PC-9 (cell line): Measurements from ENCODE around the gene DOCK3. TPM values are rescaled to one million over a fixed set of nuclear protein-coding genes. Genes with fewer than 3 reads are reported as not detected.
A peak's percentile ranks its signal among the peaks of the same experiment; 100 is the strongest.

Source experiments
- BruUV-seq: library from RNA; stranded (reverse); fragments of 400-500 nt; replicated peaks from 2 replicates; lab custom pipeline; 2021; lab: Mats Ljungman, UMichigan
- CTCF ChIA-PET: fragments of 300-600 bp; sonication (Branson Sonifier 250); formaldehyde crosslinking; loops from one replicate; lab custom pipeline; 2022; ENCODE audit warnings: antibody characterized with exemption; lab: Charles Lee
- POLR2A ChIA-PET: fragments of 300-600 bp; sonication (Branson Sonifier 250); formaldehyde crosslinking; loops from one replicate; lab custom pipeline; 2022; ENCODE audit warnings: antibody characterized with exemption; ENCODE audit not compliant: unreplicated experiment; lab: Charles Lee
- DNase-seq, 2 experiments: peaks; one replicate each; pipeline versions ENCODE4 v3.0.0 to v3.0.0-alpha.2; 2015 to 2022; ENCODE audit warnings: mixed read lengths in 1 of 2
- H2AFZ ChIP-seq: fragments of 200-600 bp; sonication (generic); 2 replicates; pipeline ENCODE4 v1.8.1; 2017; ENCODE audit warnings: antibody characterized with exemption
- H3F3A ChIP-seq: fragments of 200-600 bp; sonication (generic); 2 replicates; pipeline ENCODE4 v1.8.1; 2017; ENCODE audit warnings: antibody characterized with exemption, mild to moderate bottlenecking, low read depth; ENCODE audit not compliant: insufficient read depth
- H3K27ac ChIP-seq: fragments of 200-600 bp; sonication (generic); 2 replicates; pipeline ENCODE4 v1.6.1; 2016; ENCODE audit warnings: mixed run types
- H3K27me3 ChIP-seq: fragments of 200-600 bp; sonication (generic); 2 replicates; pipeline ENCODE4 v1.6.1; 2016; ENCODE audit warnings: low read depth, mixed run types; ENCODE audit not compliant: insufficient read depth
- H3K36me3 ChIP-seq: fragments of 200-600 bp; sonication (generic); 2 replicates; pipeline ENCODE4 v1.6.1; 2016; ENCODE audit warnings: low read depth, mixed run types
- H3K4me1 ChIP-seq: fragments of 200-600 bp; sonication (generic); replicated peaks from 2 replicates; pipeline ENCODE4 v1.6.1; 2016; ENCODE audit warnings: mixed run types; ENCODE audit not compliant: insufficient read depth
- H3K4me2 ChIP-seq: fragments of 200-600 bp; sonication (generic); 2 replicates; pipeline ENCODE4 v1.6.1; 2017; ENCODE audit warnings: mixed run types
- H3K4me3 ChIP-seq: fragments of 200-600 bp; sonication (generic); 2 replicates; pipeline ENCODE4 v1.6.1; 2016; ENCODE audit warnings: mixed run types
- H3K79me2 ChIP-seq: fragments of 200-600 bp; sonication (generic); 2 replicates; pipeline ENCODE4 v1.6.1; 2017; ENCODE audit warnings: low read depth, mixed run types
- H3K9me2 ChIP-seq: fragments of 200-600 bp; sonication (generic); 2 replicates; pipeline ENCODE4 v1.8.1; 2017; ENCODE audit warnings: mild to moderate bottlenecking; ENCODE audit not compliant: insufficient read depth
- H3K9me3 ChIP-seq: fragments of 200-600 bp; sonication (generic); 2 replicates; pipeline ENCODE4 v1.8.1; 2016; ENCODE audit warnings: low read depth; ENCODE audit not compliant: insufficient read depth
- H4K20me1 ChIP-seq: fragments of 200-600 bp; sonication (generic); 2 replicates; pipeline ENCODE4 v1.8.1; 2017; ENCODE audit not compliant: insufficient read depth
- EZH2 ChIP-seq: fragments of 200-600 bp; sonication (generic); IDR thresholded peaks from 2 replicates; pipeline ENCODE4 v1.8.0; 2017; ENCODE audit warnings: antibody characterized with exemption, low read depth
- intact Hi-C: fragments of 100-400 bp; cut with micrococcal nuclease; formaldehyde crosslinking; loops from one replicate; pipeline ENCODE4 v1.10.0; 2022; ENCODE audit not compliant: unreplicated experiment
- total RNA-seq: library from RNA; stranded (reverse); gene quantifications from 2 replicates; pipeline ENCODE4 v1.2.3, GENCODE V29; 2021
- TF ChIP-seq, protein P1 (sequence below): fragments of 200-600 bp; sonication (generic); conservative IDR thresholded peaks from 2 replicates; pipeline ENCODE4 v1.6.1; 2017; ENCODE audit warnings: mixed run types, antibody characterized with exemption, mild to moderate bottlenecking, moderate library complexity

Gene DOCK3
- total RNA-seq, 1 experiment from 2014 or later, result 16.9 TPM

DNA sequence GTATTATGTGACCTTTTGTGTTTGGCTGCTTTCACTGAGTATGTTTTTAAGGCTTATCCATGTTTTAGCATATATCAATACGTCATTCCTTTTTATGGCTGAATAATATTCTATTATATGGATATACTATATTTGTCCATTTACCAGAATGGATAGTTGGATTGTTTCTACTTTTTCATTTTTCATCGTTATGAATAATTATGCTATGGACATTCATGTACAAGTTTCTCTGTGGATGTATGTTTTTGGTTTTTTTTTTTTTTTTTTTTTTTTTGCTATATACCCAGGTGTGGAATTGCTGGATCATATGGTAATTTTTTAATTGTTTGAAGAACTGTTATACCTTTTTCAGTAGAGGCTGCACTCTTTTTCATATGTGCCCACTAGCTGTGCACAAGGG is 23.5 kb downstream of the DOCK3 start:
- H3K4me1 ChIP-seq, result no peaks in the 10 kb centered on the region
- H3K9me2 ChIP-seq, result no peaks in the 10 kb centered on the region
- TF ChIP-seq, protein P1, sequence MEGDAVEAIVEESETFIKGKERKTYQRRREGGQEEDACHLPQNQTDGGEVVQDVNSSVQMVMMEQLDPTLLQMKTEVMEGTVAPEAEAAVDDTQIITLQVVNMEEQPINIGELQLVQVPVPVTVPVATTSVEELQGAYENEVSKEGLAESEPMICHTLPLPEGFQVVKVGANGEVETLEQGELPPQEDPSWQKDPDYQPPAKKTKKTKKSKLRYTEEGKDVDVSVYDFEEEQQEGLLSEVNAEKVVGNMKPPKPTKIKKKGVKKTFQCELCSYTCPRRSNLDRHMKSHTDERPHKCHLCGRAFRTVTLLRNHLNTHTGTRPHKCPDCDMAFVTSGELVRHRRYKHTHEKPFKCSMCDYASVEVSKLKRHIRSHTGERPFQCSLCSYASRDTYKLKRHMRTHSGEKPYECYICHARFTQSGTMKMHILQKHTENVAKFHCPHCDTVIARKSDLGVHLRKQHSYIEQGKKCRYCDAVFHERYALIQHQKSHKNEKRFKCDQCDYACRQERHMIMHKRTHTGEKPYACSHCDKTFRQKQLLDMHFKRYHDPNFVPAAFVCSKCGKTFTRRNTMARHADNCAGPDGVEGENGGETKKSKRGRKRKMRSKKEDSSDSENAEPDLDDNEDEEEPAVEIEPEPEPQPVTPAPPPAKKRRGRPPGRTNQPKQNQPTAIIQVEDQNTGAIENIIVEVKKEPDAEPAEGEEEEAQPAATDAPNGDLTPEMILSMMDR, result no peak
- no peak for TF ChIP-seq EZH2
- CTCF ChIA-PET, result no interaction called here
- H3K36me3 ChIP-seq, result no peaks in the 10 kb centered on the region
- no peaks in the 10 kb centered on the region for H3K9me3 ChIP-seq
- no peaks in the 10 kb centered on the region for H3F3A ChIP-seq
- peaks cover 24% of the 10 kb centered on the region for H3K79me2 ChIP-seq
- H3K27ac ChIP-seq, result no peak overlapping the region
- no peak overlapping the region for H3K4me2 ChIP-seq
- intact Hi-C loops, result no loop called here
- no peak for DNase-seq
- H3K4me3 ChIP-seq, result no peak overlapping the region
- no TSS peak for BruUV-seq
- H3K27me3 ChIP-seq, result no peaks in the 10 kb centered on the region
- peaks cover 9% of the 10 kb centered on the region; the same call in 1 of the 2 replicates for H4K20me1 ChIP-seq
- no peak overlapping the region for H2AFZ ChIP-seq
- POLR2A ChIA-PET, result interaction anchor here (0.5 kb wide), 1 partner anchor 26 kb away, joined by 5 read pairs; no protein-coding TSS in a partner anchor

DNA sequence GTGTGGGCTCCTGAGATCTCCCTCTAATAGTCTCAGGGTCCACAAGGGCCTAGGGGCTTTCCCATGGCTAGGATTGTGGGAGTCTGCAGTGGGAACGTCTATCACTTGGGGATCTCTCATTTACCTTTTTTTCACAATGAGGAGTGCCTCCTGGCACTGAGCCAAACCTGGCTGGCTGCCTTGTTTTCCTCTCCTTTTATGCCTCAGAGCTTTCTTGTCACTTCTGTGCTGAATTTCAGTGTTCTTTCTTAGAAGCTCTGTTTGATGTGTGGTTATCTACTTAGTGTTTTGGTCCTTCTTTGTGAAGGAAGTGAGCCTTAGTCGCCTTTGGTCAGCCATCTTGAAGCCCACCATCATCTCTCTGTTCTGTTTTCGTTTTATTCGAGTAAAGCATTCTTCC is 33.9 kb downstream of the DOCK3 start:
- ChIA-PET POLR2A (no interaction called here), CTCF (no interaction called here)
- Histone ChIP-seq H3K79me2 (peaks cover 21% of the 10 kb centered on the region; the same call in 1 of the 2 replicates), H3K4me2 (no peak overlapping the region), H4K20me1 (peaks cover 3% of the 10 kb centered on the region; the same call in 1 of the 2 replicates), H3K27ac (no peak overlapping the region), H2AFZ (no peak overlapping the region), H3K4me1 (peaks cover 9% of the 10 kb centered on the region), H3K4me3 (no peak overlapping the region), H3F3A (no peaks in the 10 kb centered on the region), H3K9me3 (no peaks in the 10 kb centered on the region; the same call in 1 of the 2 replicates), H3K27me3 (no peaks in the 10 kb centered on the region), H3K9me2 (no peaks in the 10 kb centered on the region), H3K36me3 (no peaks in the 10 kb centered on the region)
- intact Hi-C loops, result no loop called here
- no peak for TF ChIP-seq EZH2
- TF ChIP-seq, protein P1, result no peak
- DNase-seq, result peak in 1 of 2 experiments; percentile 25
- BruUV-seq, result no TSS peak

DNA sequence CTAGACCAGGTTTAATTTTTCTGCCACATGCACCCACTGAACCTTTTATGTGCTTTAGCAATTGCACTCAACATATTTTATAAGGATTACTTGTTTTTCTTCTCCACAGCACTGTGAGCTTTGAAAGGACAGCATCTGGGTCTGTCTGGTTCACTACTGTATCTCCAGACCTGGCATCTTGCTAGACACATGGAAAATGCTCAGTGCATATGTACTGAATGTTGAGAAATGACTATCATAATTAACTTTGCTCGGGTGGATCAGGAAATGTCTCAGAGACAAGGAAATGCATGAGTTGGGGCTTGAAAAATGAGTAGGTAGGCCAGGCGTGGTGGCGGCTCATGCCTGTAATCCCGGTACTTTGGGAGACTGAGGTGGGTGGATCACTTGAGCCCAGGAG is 40.2 kb downstream of the DOCK3 start:
- Histone ChIP-seq H3K79me2 (no peaks in the 10 kb centered on the region; the same call in 1 of the 2 replicates), H3K36me3 (no peaks in the 10 kb centered on the region), H3K9me3 (no peaks in the 10 kb centered on the region), H3K9me2 (no peaks in the 10 kb centered on the region), H2AFZ (no peak overlapping the region), H3K4me2 (no peak overlapping the region), H3K4me3 (no peak overlapping the region), H3K4me1 (no peaks in the 10 kb centered on the region), H3K27me3 (no peaks in the 10 kb centered on the region), H3F3A (peaks cover 3% of the 10 kb centered on the region; the same call in 1 of the 2 replicates), H3K27ac (no peak overlapping the region), H4K20me1 (no peaks in the 10 kb centered on the region)
- ChIA-PET CTCF (no interaction called here), POLR2A (no interaction called here)
- TF ChIP-seq, protein P1, result no peak
- no peak for TF ChIP-seq EZH2
- intact Hi-C loops, result no loop called here
- no peak for DNase-seq
- no TSS peak for BruUV-seq
